HG03558 (cell line): Measurements from ENCODE around the gene YJU2.
"Not testable (repeated sequence)": the region's sequence is repeated elsewhere in the genome, so short reads cannot be mapped to it uniquely, and the experiment has no call there.

Experiments used
- ATAC-seq: cut with Tn5 transposase; IDR thresholded peaks from one replicate; pipeline ENCODE4 v1.9.1; 2021; ENCODE audit warnings: moderate number of reproducible peaks; ENCODE audit not compliant: unreplicated experiment; ENCODE audit errors: extremely low read depth

The YJU2 gene

GRCh38 chr19:4227771-4228170 is 19.1 kb upstream of the YJU2 start:
- no peak for ATAC-seq

- no peak for ATAC-seq
Measured at GRCh38 chr19:4228765-4229178, 18.1 kb upstream of the YJU2 start.

GRCh38 chr19:4229179-4229931 is 17.5 kb upstream of the YJU2 start, which contains the start of gene EBI3:
Gene EBI3 (plus strand): TSS chr19:4229523. CDS start chr19:4229551, 28 bp downstream.
- no peak for ATAC-seq

- ATAC-seq: not testable (repeated sequence)
Measured at GRCh38 chr19:4230237-4230636, 16.6 kb upstream of the YJU2 start.

- not testable (repeated sequence) for ATAC-seq
Measured at GRCh38 chr19:4231521-4231920, 15.4 kb upstream of the YJU2 start.

GRCh38 chr19:4232139-4232538 is 14.7 kb upstream of the YJU2 start:
- not testable (repeated sequence) for ATAC-seq

GRCh38 chr19:4232614-4233281 is 14.1 kb upstream of the YJU2 start:
- ATAC-seq: no peak

- ATAC-seq: no peak
Measured at GRCh38 chr19:4233282-4233853, 13.5 kb upstream of the YJU2 start.

- ATAC-seq: no peak
Measured at GRCh38 chr19:4234142-4234861, 12.6 kb upstream of the YJU2 start.

GRCh38 chr19:4234862-4235201 is 12.0 kb upstream of the YJU2 start:
- no peak for ATAC-seq

- ATAC-seq: not testable (repeated sequence)
Measured at GRCh38 chr19:4237510-4237909, 9.4 kb upstream of the YJU2 start.

GRCh38 chr19:4238831-4239230 is 8.0 kb upstream of the YJU2 start:
- no peak for ATAC-seq

- no peak for ATAC-seq
Measured at GRCh38 chr19:4241824-4242430, 5.0 kb upstream of the YJU2 start.

GRCh38 chr19:4245938-4246337 is 942 bp upstream of the YJU2 start:
- ATAC-seq: not testable (repeated sequence)

GRCh38 chr19:4256563-4256962 is 9.7 kb downstream of the YJU2 start:
- ATAC-seq: no peak

- ATAC-seq: no peak
Measured at GRCh38 chr19:4257025-4257424, 10.1 kb downstream of the YJU2 start.

GRCh38 chr19:4258181-4258580 is 11.3 kb downstream of the YJU2 start:
- no peak for ATAC-seq

- ATAC-seq: no peak
Measured at GRCh38 chr19:4260613-4261191, 13.8 kb downstream of the YJU2 start.

GRCh38 chr19:4264812-4265211 is 17.9 kb downstream of the YJU2 start:
- no peak for ATAC-seq
